ENCODE data around the gene ZYG11B.

- no peak for TF ChIP-seq EZH2 (IDR thresholded peaks at IDR 0.05)
- no peak for TF ChIP-seq FOXP2 (optimal IDR thresholded peaks at IDR 0.05; ENCODE audit: control extremely low read depth, extremely low read length, insufficient read depth)
- no peak for TF ChIP-seq POLR2AphosphoS5 (IDR thresholded peaks at IDR 0.05; ENCODE audit: borderline replicate concordance, low read depth, low read length)
Measured at GRCh38 chr1:52707927-52708655, 18.2 kb upstream of the ZYG11B start.

All from SK-N-MC (cell line).